GM21825 (cell line): ENCODE results near the gene KIAA1614.

Experiments
- ATAC-seq: cut with Tn5 transposase; IDR thresholded peaks from one replicate; pipeline ENCODE4 v1.9.1; 2021; ENCODE audit warnings: mild to moderate bottlenecking, moderate library complexity; ENCODE audit not compliant: unreplicated experiment

KIAA1614 gene

DNA sequence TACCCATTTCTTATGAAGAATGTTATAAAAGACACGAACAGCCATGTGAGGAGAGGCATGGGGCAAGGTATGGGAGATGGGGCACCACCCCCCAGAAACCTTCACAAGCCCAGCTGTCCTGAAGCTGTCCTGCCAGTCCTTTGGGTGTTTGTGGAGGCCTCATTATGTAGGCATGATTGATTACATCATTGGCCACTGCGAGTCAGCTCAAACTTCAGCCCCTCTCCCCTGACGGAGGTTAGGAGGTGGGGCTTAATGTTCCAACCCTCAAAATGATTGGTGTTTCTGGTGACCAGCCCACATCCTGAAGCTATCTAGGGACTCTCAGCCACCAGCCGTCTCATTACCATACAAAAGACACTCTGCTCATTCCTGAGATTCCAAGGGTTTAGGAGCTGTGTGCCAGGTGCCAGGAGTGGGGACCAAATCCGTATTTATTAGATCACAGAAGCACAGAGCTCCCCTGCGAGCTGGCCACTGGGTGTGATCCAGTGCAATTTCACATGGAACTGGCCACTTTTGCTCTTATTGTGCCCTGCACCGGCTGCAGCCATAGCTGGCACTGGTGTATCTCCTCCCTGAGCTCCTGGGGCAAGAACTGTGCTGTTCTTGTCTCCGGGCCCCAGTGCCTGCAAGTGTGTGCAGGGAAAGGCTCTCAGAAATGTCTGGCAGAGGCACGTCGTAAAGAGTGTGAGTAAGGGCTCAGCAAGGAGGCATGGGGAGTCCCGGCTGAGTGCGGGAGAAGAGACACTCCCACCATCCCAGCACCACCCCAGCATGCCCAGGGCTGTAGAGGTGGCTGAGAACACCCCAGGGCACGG, 10.5 kb downstream of the KIAA1614 start:
- ATAC-seq, result no peak

GRCh38 chr1:180923887-180924286, 11.2 kb downstream of the KIAA1614 start:
- ATAC-seq, result no peak

DNA sequence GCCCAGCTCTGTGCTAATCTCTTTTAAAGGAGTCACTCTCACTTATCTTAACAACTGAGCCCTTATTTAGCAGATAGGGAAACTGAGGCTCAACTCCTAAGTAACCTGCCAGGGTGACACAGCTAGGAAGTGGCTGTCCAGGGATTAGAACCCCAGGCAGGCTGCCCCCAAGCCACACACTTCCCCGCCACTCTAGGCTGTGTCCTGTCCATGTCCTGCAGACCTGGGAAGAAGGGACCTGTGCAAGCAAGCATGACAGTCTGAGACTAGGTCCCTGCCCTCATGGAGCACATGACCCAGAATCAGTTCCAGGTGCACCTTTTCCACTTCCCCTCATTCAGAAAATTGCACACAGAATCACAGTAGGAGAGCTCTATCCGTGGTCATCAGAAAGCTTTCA, 12.2 kb downstream of the KIAA1614 start:
- no peak for ATAC-seq

DNA sequence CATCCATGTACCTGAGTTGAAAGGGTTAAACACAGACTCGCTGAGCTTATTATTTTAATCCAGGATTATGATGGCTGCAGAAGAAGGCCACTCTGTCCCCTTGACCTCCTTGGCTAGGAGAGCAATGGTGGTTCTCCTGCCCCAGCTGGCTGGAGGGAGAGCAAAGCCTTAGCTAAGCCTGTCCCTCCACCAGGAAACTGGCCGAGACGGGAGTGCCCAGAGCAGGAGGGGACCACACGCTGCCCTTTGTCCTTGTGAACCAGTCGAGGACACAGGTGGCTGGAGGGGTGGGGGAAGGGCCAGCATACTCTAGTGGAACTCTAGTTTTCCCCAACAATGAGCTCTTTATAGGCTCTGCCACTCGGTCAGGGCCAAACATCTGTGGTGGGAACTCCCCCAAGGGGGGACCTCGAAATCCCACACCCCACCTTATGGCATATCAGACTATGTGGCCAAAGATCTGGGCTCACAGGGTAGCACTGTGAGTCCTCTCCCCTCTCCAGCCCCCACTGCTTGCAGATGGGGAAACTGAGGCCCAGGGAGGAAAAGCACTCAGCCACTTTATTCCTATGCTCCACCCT, 12.9 kb downstream of the KIAA1614 start:
- ATAC-seq, result no peak

GRCh38 chr1:180926164-180926981, 13.7 kb downstream of the KIAA1614 start:
- ATAC-seq, result peak; percentile 48

- ATAC-seq, result no peak
Measured at GRCh38 chr1:180927348-180927747, 14.7 kb downstream of the KIAA1614 start.

- no peak for ATAC-seq
Measured at GRCh38 chr1:180927841-180928240, 15.1 kb downstream of the KIAA1614 start.

GRCh38 chr1:180928331-180929230, 15.9 kb downstream of the KIAA1614 start:
- no peak for ATAC-seq

GRCh38 chr1:180929389-180929788, 16.7 kb downstream of the KIAA1614 start:
- no peak for ATAC-seq

- no peak for ATAC-seq
Measured at GRCh38 chr1:180930687-180931086, 18.0 kb downstream of the KIAA1614 start.

- no peak for ATAC-seq
Measured at GRCh38 chr1:180931529-180931928, 18.8 kb downstream of the KIAA1614 start.

DNA sequence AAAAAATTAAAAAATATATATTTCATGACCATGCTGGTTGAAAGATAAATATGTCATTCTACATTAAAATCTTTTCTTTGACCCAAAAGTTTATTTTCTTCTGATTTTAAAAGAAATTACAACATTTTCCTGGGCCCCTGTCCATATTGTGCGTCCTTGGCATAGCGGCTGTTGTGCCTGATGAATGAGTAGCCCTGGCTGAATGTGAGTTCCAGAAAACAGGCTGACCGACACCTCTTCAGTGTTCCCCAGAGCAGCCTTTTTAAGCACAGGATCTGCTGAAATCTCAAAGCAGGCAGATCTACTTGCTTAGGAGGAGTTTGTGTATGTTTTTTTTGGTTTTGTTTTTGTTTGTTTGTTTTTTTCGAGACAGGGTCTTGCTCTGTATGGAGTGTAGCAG, 19.7 kb downstream of the KIAA1614 start:
- ATAC-seq, result no peak

DNA sequence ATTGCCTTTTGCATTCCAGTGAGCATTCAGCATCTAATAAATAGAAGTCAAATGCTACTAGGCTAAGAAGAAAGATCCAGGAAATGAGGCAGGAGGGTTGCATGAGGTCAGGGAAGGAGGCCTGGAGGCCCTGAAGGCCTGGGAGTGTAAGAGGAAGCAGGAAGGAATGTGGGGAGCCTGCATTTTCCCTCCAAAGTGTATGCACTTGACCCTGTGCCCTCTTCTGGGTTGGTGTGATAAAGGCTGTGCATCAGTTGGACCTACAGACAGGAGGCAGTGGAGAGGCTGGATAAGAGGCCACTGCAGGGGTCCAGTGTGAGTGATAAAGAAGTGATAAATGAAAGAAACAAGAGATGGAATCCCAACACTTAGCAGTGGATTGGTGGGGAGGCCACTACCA, 20.4 kb downstream of the KIAA1614 start:
- no peak for ATAC-seq

GRCh38 chr1:180934563-180934962, 21.9 kb downstream of the KIAA1614 start:
- ATAC-seq, result no peak

- no peak for ATAC-seq
Measured at GRCh38 chr1:180935326-180936109, 22.8 kb downstream of the KIAA1614 start.

DNA sequence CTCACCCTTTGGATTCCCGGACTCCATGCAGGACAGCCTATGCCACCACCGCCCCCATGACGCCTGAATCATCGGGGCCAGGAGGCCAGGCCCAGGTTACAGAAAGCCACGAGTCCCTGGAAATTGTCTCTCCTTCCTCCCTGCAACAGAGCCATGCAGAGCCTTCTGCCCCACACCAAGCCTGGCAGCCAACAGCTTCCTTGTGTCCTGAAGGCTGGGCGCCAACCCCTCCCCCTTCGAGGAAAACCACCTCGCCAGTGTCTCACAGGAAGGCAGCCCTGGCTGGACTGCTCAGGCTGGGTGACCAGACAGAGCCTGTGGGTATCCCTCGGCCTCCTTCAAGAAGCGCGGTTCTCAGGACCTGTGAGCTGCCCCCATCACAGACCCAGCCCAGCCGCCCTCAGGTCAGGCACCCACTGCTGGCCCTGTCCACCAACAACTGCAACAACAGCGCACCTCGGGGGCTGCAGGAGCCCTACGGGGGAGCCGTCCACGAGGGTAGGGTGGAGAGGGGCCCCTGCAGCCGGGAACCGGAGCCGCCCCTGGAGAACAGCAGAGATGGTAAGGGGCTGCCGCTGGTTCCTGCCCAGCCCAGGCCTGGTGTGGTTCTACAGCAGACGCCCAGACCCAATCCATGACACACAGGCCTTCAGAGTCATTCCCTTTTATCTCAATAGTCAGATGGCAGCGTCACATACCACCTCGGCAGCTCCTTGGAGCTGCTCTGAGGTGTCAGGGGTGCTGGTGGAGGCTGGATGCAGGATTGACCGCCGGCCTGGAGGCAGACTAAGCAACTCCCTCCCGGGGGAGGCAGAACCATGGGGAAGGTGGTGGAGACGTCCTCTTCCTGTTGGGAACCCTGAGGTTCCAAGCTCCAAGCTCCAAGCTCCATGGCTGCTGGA, 23.7 kb downstream of the KIAA1614 start:
- no peak for ATAC-seq

GRCh38 chr1:180937012-180937372, 24.3 kb downstream of the KIAA1614 start:
- no peak for ATAC-seq

DNA sequence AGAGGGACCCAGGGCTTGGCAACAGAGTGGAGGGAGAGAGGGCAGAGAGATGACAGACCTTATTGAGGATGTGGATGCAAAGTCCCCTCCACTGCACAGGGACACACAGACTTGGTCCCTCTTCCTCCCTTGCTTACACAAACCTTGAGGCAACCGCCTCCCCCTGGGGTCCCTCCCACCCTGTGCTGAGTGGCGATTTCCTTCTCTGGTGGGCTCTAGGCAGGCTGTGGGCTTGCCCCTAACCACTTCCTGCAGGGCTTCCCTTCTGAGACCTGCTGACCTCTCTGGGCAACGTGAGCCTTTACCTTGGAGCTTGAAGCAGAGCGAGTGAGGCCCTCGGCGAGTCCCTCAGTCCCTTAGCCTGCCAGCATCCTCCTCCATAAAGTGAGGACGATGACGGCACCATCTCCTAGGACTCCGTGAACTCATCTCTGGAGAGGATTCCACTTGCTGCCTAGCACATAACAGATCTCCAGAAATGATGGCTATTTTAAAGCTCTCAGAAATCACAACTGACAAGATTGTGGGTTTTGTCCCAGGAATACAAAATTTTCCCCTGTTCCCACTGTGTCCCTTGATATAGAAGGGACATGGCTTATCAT, 25.0 kb downstream of the KIAA1614 start:
- ATAC-seq, result no peak
